Stimulated activated naive B cell treated with anti-CD40 and anti-IgM and Interleukin-4, amounts not matched to agents 10 μg/mL and 1 μg/mL and 100 μg/mL, for 72 hours (primary cell): Measurements from ENCODE around the gene TMEM132D.

Experiments
- ATAC-seq, 2 donors: fragments of 150-1000 bp; cut with Tn5 transposase; replicated peaks; 2 replicates each; pipeline ENCODE4 v1.10.0; 2021; ENCODE audit warnings: moderate library complexity in 1 of 2
- DNase-seq: peaks from one replicate; pipeline ENCODE4 v3.0.0; 2021
- H3K27ac Mint-ChIP-seq: one replicate; pipeline ENCODE4 v1.8.0; 2022; ENCODE audit warnings: mild to moderate bottlenecking, mixed read lengths
- H3K27me3 Mint-ChIP-seq, 2 donors: one replicate each; pipeline ENCODE4 v1.8.0; 2022; ENCODE audit warnings: mixed read lengths in 2 of 2
- H3K36me3 Mint-ChIP-seq, 2 donors: one replicate each; pipeline ENCODE4 v1.8.0; 2022; ENCODE audit warnings: mixed read lengths in 2 of 2, mild to moderate bottlenecking in 1 of 2
- H3K4me1 Mint-ChIP-seq, 2 donors: one replicate each; pipeline ENCODE4 v1.8.0; 2022; ENCODE audit warnings: mixed read lengths in 2 of 2, mild to moderate bottlenecking in 1 of 2
- H3K4me3 Mint-ChIP-seq, 2 donors: one replicate each; pipeline ENCODE4 v1.8.0; 2022; ENCODE audit warnings: mild to moderate bottlenecking in 2 of 2, mixed read lengths in 2 of 2, moderate library complexity in 1 of 2
- H3K9me3 Mint-ChIP-seq, 2 donors: one replicate each; pipeline ENCODE4 v1.8.0; 2022; ENCODE audit warnings: mixed read lengths in 2 of 2, mild to moderate bottlenecking in 1 of 2

TMEM132D gene

GRCh38 chr12:129366656-129367055 lies 537.2 kb downstream of the TMEM132D start:
- no peaks in the 10 kb centered on the region for H3K4me1 Mint-ChIP-seq
- H3K27ac Mint-ChIP-seq: no peak overlapping the region
- no peaks in the 10 kb centered on the region for H3K27me3 Mint-ChIP-seq
- H3K9me3 Mint-ChIP-seq: peaks cover 0 to 2% of the 10 kb centered on the region in 2 donors
- ATAC-seq (no peak), DNase-seq (no peak)
- H3K4me3 Mint-ChIP-seq: no peak overlapping the region
- H3K36me3 Mint-ChIP-seq: no peaks in the 10 kb centered on the region

GRCh38 chr12:129363041-129363440 lies 540.8 kb downstream of the TMEM132D start:
- no peaks in the 10 kb centered on the region for H3K4me1 Mint-ChIP-seq
- H3K9me3 Mint-ChIP-seq: peaks cover 0 to 2% of the 10 kb centered on the region in 2 donors
- ATAC-seq (no peak), DNase-seq (no peak)
- H3K27ac Mint-ChIP-seq: no peak overlapping the region
- H3K4me3 Mint-ChIP-seq: no peak overlapping the region
- H3K27me3 Mint-ChIP-seq: no peaks in the 10 kb centered on the region
- no peaks in the 10 kb centered on the region for H3K36me3 Mint-ChIP-seq

- no peaks in the 10 kb centered on the region for H3K36me3 Mint-ChIP-seq
- H3K4me1 Mint-ChIP-seq: no peaks in the 10 kb centered on the region
- DNase-seq (no peak), ATAC-seq (no peak)
- no peak overlapping the region for H3K4me3 Mint-ChIP-seq
- peaks cover 0 to 5% of the 10 kb centered on the region in 2 donors for H3K9me3 Mint-ChIP-seq
- H3K27ac Mint-ChIP-seq: no peak overlapping the region
- no peaks in the 10 kb centered on the region for H3K27me3 Mint-ChIP-seq
Observed at GRCh38 chr12:129357233-129357632, 546.6 kb downstream of the TMEM132D start.

GRCh38 chr12:129351481-129351880 lies 552.3 kb downstream of the TMEM132D start:
- H3K27ac Mint-ChIP-seq: no peak overlapping the region
- peaks cover 0 to 2% of the 10 kb centered on the region in 2 donors for H3K9me3 Mint-ChIP-seq
- H3K27me3 Mint-ChIP-seq: no peaks in the 10 kb centered on the region
- no peaks in the 10 kb centered on the region for H3K4me1 Mint-ChIP-seq
- no peak for DNase-seq
- H3K4me3 Mint-ChIP-seq: no peak overlapping the region
- H3K36me3 Mint-ChIP-seq: no peaks in the 10 kb centered on the region
- no peak for ATAC-seq

GRCh38 chr12:129339336-129339735 lies 564.5 kb downstream of the TMEM132D start:
- H3K9me3 Mint-ChIP-seq: peaks cover 6% of the 10 kb centered on the region in 2 donors
- H3K4me3 Mint-ChIP-seq: no peak overlapping the region
- DNase-seq (no peak), ATAC-seq (no peak)
- H3K27ac Mint-ChIP-seq: no peak overlapping the region
- no peaks in the 10 kb centered on the region for H3K27me3 Mint-ChIP-seq
- H3K36me3 Mint-ChIP-seq: no peaks in the 10 kb centered on the region
- H3K4me1 Mint-ChIP-seq: no peaks in the 10 kb centered on the region

GRCh38 chr12:129337413-129337812 lies 566.4 kb downstream of the TMEM132D start:
- H3K36me3 Mint-ChIP-seq: no peaks in the 10 kb centered on the region
- peaks cover 6% of the 10 kb centered on the region in 2 donors for H3K9me3 Mint-ChIP-seq
- no peak for ATAC-seq
- DNase-seq: no peak
- no peaks in the 10 kb centered on the region for H3K4me1 Mint-ChIP-seq
- H3K4me3 Mint-ChIP-seq: no peak overlapping the region
- no peak overlapping the region for H3K27ac Mint-ChIP-seq
- H3K27me3 Mint-ChIP-seq: no peaks in the 10 kb centered on the region

GRCh38 chr12:129335773-129336172 lies 568.1 kb downstream of the TMEM132D start:
- H3K9me3 Mint-ChIP-seq: peaks cover 6% of the 10 kb centered on the region in 2 donors
- H3K4me3 Mint-ChIP-seq: no peak overlapping the region
- DNase-seq: no peak
- H3K4me1 Mint-ChIP-seq: no peaks in the 10 kb centered on the region
- H3K36me3 Mint-ChIP-seq: no peaks in the 10 kb centered on the region
- no peak for ATAC-seq
- H3K27ac Mint-ChIP-seq: no peak overlapping the region
- no peaks in the 10 kb centered on the region for H3K27me3 Mint-ChIP-seq

- no peak for ATAC-seq
- Mint-ChIP-seq H3K9me3 (peaks cover under 1 to 6% of the 10 kb centered on the region in 2 donors), H3K36me3 (no peaks in the 10 kb centered on the region)
Observed at GRCh38 chr12:129332286-129332685, 571.5 kb downstream of the TMEM132D start.

GRCh38 chr12:129331356-129332085 lies 572.3 kb downstream of the TMEM132D start:
- Mint-ChIP-seq H3K27ac (no peak overlapping the region), H3K27me3 (peaks cover 0 to 3% of the 10 kb centered on the region in 2 donors), H3K9me3 (peaks cover 0 to 5% of the 10 kb centered on the region in 2 donors), H3K4me3 (no peak overlapping the region), H3K36me3 (no peaks in the 10 kb centered on the region), H3K4me1 (no peaks in the 10 kb centered on the region)
- ATAC-seq (no peak), DNase-seq (no peak)

More at GRCh38 chr12:129332286-129332685, 571.5 kb downstream of the TMEM132D start:
- no peaks in the 10 kb centered on the region for H3K4me1 Mint-ChIP-seq
- no peak overlapping the region for H3K4me3 Mint-ChIP-seq
- no peak for DNase-seq
- peaks cover 0 to 3% of the 10 kb centered on the region in 2 donors for H3K27me3 Mint-ChIP-seq
- no peak overlapping the region for H3K27ac Mint-ChIP-seq

- H3K9me3 Mint-ChIP-seq: no peaks in the 10 kb centered on the region
- no peak overlapping the region for H3K4me3 Mint-ChIP-seq
- ATAC-seq: no peak
- H3K36me3 Mint-ChIP-seq: no peaks in the 10 kb centered on the region
- no peak overlapping the region for H3K27ac Mint-ChIP-seq
- peaks cover 3 to 7% of the 10 kb centered on the region in 2 donors for H3K4me1 Mint-ChIP-seq
- H3K27me3 Mint-ChIP-seq: peaks cover 0 to 3% of the 10 kb centered on the region in 2 donors
- no peak for DNase-seq
Observed at GRCh38 chr12:129328235-129328634, 575.6 kb downstream of the TMEM132D start.

GRCh38 chr12:129325566-129325965 lies 578.3 kb downstream of the TMEM132D start:
- Mint-ChIP-seq H3K27ac (peak overlapping the region; percentile 7), H3K4me3 (peak overlapping the region; percentile 3 to 5), H3K4me1 (peaks cover 3 to 7% of the 10 kb centered on the region in 2 donors), H3K27me3 (peaks cover 0 to 3% of the 10 kb centered on the region in 2 donors), H3K9me3 (peaks cover 0 to 2% of the 10 kb centered on the region in 2 donors), H3K36me3 (no peaks in the 10 kb centered on the region)
- ATAC-seq (peak; percentile 96 to 98), DNase-seq (peak; percentile 7)

- Mint-ChIP-seq H3K27ac (no peak overlapping the region), H3K4me3 (no peak overlapping the region), H3K9me3 (peaks cover 3 to 9% of the 10 kb centered on the region in 2 donors), H3K36me3 (no peaks in the 10 kb centered on the region), H3K27me3 (no peaks in the 10 kb centered on the region), H3K4me1 (no peaks in the 10 kb centered on the region)
- no peak for DNase-seq
- no peak for ATAC-seq
Observed at GRCh38 chr12:129312048-129312447, 591.8 kb downstream of the TMEM132D start.

GRCh38 chr12:129310346-129310745 lies 593.5 kb downstream of the TMEM132D start:
- Mint-ChIP-seq H3K36me3 (no peaks in the 10 kb centered on the region), H3K27me3 (no peaks in the 10 kb centered on the region), H3K4me1 (no peaks in the 10 kb centered on the region), H3K27ac (no peak overlapping the region), H3K9me3 (peaks cover 0 to 8% of the 10 kb centered on the region in 2 donors), H3K4me3 (no peak overlapping the region)
- DNase-seq (no peak), ATAC-seq (no peak)

- ATAC-seq: no peak
- no peaks in the 10 kb centered on the region for H3K27me3 Mint-ChIP-seq
- H3K4me3 Mint-ChIP-seq: no peak overlapping the region
- H3K9me3 Mint-ChIP-seq: peaks cover 0 to under 1% of the 10 kb centered on the region in 2 donors
- H3K4me1 Mint-ChIP-seq: no peaks in the 10 kb centered on the region
- no peak for DNase-seq
- no peaks in the 10 kb centered on the region for H3K36me3 Mint-ChIP-seq
- H3K27ac Mint-ChIP-seq: no peak overlapping the region
Observed at GRCh38 chr12:129305851-129306250, 598.0 kb downstream of the TMEM132D start.

GRCh38 chr12:129304529-129304928 lies 599.3 kb downstream of the TMEM132D start:
- Mint-ChIP-seq H3K27ac (no peak overlapping the region), H3K4me3 (no peak overlapping the region), H3K36me3 (no peaks in the 10 kb centered on the region), H3K27me3 (no peaks in the 10 kb centered on the region), H3K4me1 (no peaks in the 10 kb centered on the region), H3K9me3 (peaks cover 0 to 1% of the 10 kb centered on the region in 2 donors)
- ATAC-seq (no peak), DNase-seq (no peak)
